Activated CD4-positive, CD25-positive, alpha-beta regulatory T cell treated with anti-CD3 and anti-CD28 coated beads, Interleukin-2, amount 50 U/mL, for 72 hours (primary cell): ENCODE results near the gene PRELID3B.
"Not testable (repeated sequence)": the region's sequence is repeated elsewhere in the genome, so short reads cannot be mapped to it uniquely, and the experiment has no call there.

Experiments used
- DNase-seq: peaks from one replicate; pipeline ENCODE4 v3.0.0; 2021

PRELID3B gene

GRCh38 chr20:59025086-59025485, 17.5 kb downstream of the PRELID3B start:
- DNase-seq = no peak

- DNase-seq = no peak
Observed at GRCh38 chr20:59024111-59024530, 18.5 kb downstream of the PRELID3B start.

GRCh38 chr20:59023616-59024015, 19.0 kb downstream of the PRELID3B start:
- no peak for DNase-seq

- no peak for DNase-seq
Observed at GRCh38 chr20:59022754-59023153, 19.8 kb downstream of the PRELID3B start.

GRCh38 chr20:59020938-59021551, 21.5 kb downstream of the PRELID3B start:
- no peak for DNase-seq

GRCh38 chr20:59019217-59019616, 23.4 kb downstream of the PRELID3B start, which contains the start of gene TUBB1:
Gene TUBB1 (plus strand): TSS chr20:59019429. CDS start chr20:59019523, 94 bp downstream.
- no peak for DNase-seq

- no peak for DNase-seq
Observed at GRCh38 chr20:59018817-59019216, 23.8 kb downstream of the PRELID3B start.

- no peak for DNase-seq
Observed at GRCh38 chr20:59017493-59018231, 24.9 kb downstream of the PRELID3B start.

- DNase-seq = no peak
Observed at GRCh38 chr20:59016795-59017492, 25.6 kb downstream of the PRELID3B start.

- DNase-seq = no peak
Observed at GRCh38 chr20:59015812-59016711, 26.5 kb downstream of the PRELID3B start.

- no peak for DNase-seq
Observed at GRCh38 chr20:59015411-59015810, 27.2 kb downstream of the PRELID3B start.

- DNase-seq = no peak
Observed at GRCh38 chr20:59014680-59015389, 27.8 kb downstream of the PRELID3B start.

GRCh38 chr20:59013959-59014608, 28.5 kb downstream of the PRELID3B start:
- DNase-seq = no peak

GRCh38 chr20:59013031-59013951, 29.3 kb downstream of the PRELID3B start:
- no peak for DNase-seq

- not testable (repeated sequence) for DNase-seq
Observed at GRCh38 chr20:59011874-59012157, 30.8 kb downstream of the PRELID3B start.

GRCh38 chr20:59010995-59011873, 31.4 kb downstream of the PRELID3B start:
- no peak for DNase-seq

GRCh38 chr20:59010321-59010994, 32.1 kb downstream of the PRELID3B start:
- no peak for DNase-seq

- DNase-seq = no peak
Observed at GRCh38 chr20:59008715-59009336, 33.8 kb downstream of the PRELID3B start.
